Measurements from ENCODE around the gene MED26.

Gene MED26

GRCh38 chr19:16572332-16573211 is 55.4 kb downstream of the MED26 start, which contains the start of gene SLC35E1 (continued):
- TF ChIP-seq ZBTB49 (tag by site-specific recombination; IDR thresholded peaks at IDR 0.05; ENCODE audit: low read depth) (no peak), ZBTB7A (tag by site-specific recombination; IDR thresholded peaks at IDR 0.05; ENCODE audit: low read depth) (no peak), ZBTB8A (tag by site-specific recombination; IDR thresholded peaks at IDR 0.05) (no peak), YY2 (tag by site-specific recombination; IDR thresholded peaks at IDR 0.05) (no peak), ZNF488 (tag by site-specific recombination; IDR thresholded peaks at IDR 0.05) (no peak), ZNF791 (tag by site-specific recombination; IDR thresholded peaks at IDR 0.05) (no peak), GLIS1 (tag by site-specific recombination; IDR thresholded peaks at IDR 0.05) (peak; percentile 47; the same call in 1 of the 2 replicates), HOXD13 (CRISPR knock-in tag; IDR thresholded peaks at IDR 0.05; ENCODE audit: borderline replicate concordance) (no peak), AEBP2 (tag by site-specific recombination; IDR thresholded peaks at IDR 0.05; ENCODE audit: borderline replicate concordance) (no peak), ZNF776 (tag by site-specific recombination; IDR thresholded peaks at IDR 0.05; ENCODE audit: borderline replicate concordance) (no peak), ZBTB6 (tag by site-specific recombination; IDR thresholded peaks at IDR 0.05) (peak; percentile 45; the same call in 1 of the 2 replicates), ZNF16 (tag by site-specific recombination; IDR thresholded peaks at IDR 0.05; ENCODE audit: low read depth) (no peak), ZNF600 (tag by site-specific recombination; IDR thresholded peaks at IDR 0.05) (peak; percentile 66), ZNF169 (tag by site-specific recombination; IDR thresholded peaks at IDR 0.05) (no peak), ZNF394 (tag by site-specific recombination; IDR thresholded peaks at IDR 0.05; ENCODE audit: borderline replicate concordance) (no peak; the same call in 1 of the 2 replicates), ZNF239 (tag by site-specific recombination; IDR thresholded peaks at IDR 0.05) (no peak), PRDM6 (tag by site-specific recombination; IDR thresholded peaks at IDR 0.05) (no peak), ZNF2 (tag by site-specific recombination; IDR thresholded peaks at IDR 0.05) (no peak), ELK4 (IDR thresholded peaks at IDR 0.05; ENCODE audit: borderline replicate concordance, low read depth, low read length) (peak; percentile 73; the same call in 1 of the 2 replicates), ZSCAN18 (tag by site-specific recombination; IDR thresholded peaks at IDR 0.05) (no peak), ZNF449 (tag by site-specific recombination; IDR thresholded peaks at IDR 0.05) (no peak), GLI4 (tag by site-specific recombination; IDR thresholded peaks at IDR 0.05) (no peak), BCL11B (tag by site-specific recombination; IDR thresholded peaks at IDR 0.05; ENCODE audit: low read depth) (peak; percentile 76; the same call in 1 of the 2 replicates), KLF7 (tag by site-specific recombination; IDR thresholded peaks at IDR 0.05; ENCODE audit: borderline replicate concordance) (no peak), ZBTB48 (tag by site-specific recombination; IDR thresholded peaks at IDR 0.05) (no peak), ZFP3 (tag by site-specific recombination; IDR thresholded peaks at IDR 0.05; ENCODE audit: low read depth) (no peak)

Data from HEK293 (cell line).